OCI-LY1 (cell line): Measurements from ENCODE around the gene NR2F1-AS1.

Experiments used
- EZH2 ChIP-seq: fragments of 200-600 bp; sonication (generic), shearing (Covaris generic); IDR thresholded peaks from 2 replicates; pipeline ENCODE4 v1.8.0; 2017; ENCODE audit warnings: borderline replicate concordance, mixed run types, mild to moderate bottlenecking, antibody characterized with exemption, low read length, moderate library complexity, mixed read lengths
- TF ChIP-seq, protein P1 (sequence below): fragments of 200-600 bp; sonication (generic), shearing (Covaris generic); IDR thresholded peaks from 2 replicates; pipeline ENCODE4 v1.5.1; 2017; ENCODE audit warnings: mild to moderate bottlenecking, antibody characterized with exemption, low read length, moderate library complexity, mixed read lengths

DNA sequence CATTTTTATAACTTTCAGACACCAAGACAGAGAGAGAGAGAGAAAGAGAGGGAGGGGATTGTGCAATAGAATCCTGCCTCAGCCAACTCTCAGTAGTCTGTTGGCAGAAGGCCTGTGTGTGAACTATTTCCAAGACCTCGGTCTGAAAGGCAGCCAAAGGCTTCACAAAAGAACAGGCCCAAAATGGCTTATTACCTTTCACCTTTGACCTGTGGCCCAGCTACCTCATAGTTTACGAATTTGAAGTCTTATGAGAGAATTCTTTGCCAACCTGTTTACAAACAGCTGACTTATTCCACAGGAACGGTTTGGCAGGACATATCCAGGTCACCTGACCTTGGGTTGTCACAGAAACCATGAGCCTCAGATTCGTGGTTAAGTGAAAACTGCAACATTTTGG, 48.6 kb downstream of the NR2F1-AS1 start:
- TF ChIP-seq, protein P1, sequence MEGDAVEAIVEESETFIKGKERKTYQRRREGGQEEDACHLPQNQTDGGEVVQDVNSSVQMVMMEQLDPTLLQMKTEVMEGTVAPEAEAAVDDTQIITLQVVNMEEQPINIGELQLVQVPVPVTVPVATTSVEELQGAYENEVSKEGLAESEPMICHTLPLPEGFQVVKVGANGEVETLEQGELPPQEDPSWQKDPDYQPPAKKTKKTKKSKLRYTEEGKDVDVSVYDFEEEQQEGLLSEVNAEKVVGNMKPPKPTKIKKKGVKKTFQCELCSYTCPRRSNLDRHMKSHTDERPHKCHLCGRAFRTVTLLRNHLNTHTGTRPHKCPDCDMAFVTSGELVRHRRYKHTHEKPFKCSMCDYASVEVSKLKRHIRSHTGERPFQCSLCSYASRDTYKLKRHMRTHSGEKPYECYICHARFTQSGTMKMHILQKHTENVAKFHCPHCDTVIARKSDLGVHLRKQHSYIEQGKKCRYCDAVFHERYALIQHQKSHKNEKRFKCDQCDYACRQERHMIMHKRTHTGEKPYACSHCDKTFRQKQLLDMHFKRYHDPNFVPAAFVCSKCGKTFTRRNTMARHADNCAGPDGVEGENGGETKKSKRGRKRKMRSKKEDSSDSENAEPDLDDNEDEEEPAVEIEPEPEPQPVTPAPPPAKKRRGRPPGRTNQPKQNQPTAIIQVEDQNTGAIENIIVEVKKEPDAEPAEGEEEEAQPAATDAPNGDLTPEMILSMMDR, result no peak
- no peak for TF ChIP-seq EZH2
